NCI-H2196 treated with DMSO at 0.1 percent for 48 hours (cell line): ENCODE measurements around the gene MBOAT7.
"Not testable (repeated sequence)": the region's sequence is repeated elsewhere in the genome, so short reads cannot be mapped to it uniquely, and the experiment has no call there.

ENCODE experiments used
- DNase-seq: peaks from one replicate; lab custom pipeline; 2025; ENCODE audit not compliant: unreplicated experiment; lab: John Stamatoyannopoulos, UW

Gene MBOAT7, protein sequence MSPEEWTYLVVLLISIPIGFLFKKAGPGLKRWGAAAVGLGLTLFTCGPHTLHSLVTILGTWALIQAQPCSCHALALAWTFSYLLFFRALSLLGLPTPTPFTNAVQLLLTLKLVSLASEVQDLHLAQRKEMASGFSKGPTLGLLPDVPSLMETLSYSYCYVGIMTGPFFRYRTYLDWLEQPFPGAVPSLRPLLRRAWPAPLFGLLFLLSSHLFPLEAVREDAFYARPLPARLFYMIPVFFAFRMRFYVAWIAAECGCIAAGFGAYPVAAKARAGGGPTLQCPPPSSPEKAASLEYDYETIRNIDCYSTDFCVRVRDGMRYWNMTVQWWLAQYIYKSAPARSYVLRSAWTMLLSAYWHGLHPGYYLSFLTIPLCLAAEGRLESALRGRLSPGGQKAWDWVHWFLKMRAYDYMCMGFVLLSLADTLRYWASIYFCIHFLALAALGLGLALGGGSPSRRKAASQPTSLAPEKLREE

DNA sequence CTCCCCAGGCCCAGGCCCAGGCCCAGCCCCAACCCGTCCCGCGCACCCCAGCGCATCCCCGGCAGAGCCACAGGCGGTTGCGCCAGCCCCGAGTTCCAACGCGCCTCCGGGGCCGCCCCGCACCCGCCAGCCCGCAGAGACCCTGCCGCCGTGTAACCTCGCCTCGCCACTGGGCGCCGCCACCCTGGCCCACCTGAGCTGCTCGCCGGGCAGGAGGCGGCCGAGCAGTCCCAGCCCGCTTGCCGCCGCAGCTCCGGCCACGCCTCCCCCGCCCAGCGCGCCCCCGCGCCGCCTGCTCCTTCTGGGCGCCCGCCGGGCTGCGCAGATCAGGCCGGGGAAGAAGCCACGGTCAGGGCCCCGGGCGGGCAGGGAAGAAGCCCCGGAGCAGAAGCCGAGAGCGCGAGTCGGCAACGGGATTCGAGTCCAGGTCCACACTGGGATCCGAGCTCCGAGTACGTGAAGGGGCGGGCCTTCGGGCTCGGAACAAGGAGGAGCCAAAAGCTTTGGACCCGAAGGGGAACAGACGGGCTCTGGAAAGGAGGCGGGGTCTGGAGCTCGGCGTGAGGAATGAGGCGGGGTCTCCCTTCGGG is at the start of gene MBOAT7:
TSS of gene MBOAT7 (minus strand) at position 436 of the 590 bp plus-strand sequence. CDS start 1,072 bp downstream, outside the sequence.
- peak; percentile 63 for DNase-seq

DNA sequence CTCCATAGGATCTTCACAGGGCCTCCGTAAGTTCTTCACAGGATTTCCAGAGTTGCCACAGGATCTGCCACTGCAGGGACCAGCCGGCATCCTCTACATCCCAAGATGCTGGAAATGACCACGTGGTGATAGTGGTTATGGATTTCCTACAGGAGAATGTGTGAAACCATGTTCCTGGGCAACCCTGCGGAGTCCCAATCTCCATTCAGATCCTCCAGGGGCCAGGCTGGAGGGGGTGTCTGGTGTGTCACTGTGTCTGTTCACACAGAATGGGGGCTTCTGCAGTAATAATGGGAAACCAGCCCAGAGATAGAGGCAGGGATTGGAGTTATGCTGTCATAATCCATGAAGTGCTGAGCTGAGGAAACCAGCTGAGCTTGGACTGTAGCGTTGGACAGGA is 44.6 kb upstream of the MBOAT7 start:
- no peak for DNase-seq

DNA sequence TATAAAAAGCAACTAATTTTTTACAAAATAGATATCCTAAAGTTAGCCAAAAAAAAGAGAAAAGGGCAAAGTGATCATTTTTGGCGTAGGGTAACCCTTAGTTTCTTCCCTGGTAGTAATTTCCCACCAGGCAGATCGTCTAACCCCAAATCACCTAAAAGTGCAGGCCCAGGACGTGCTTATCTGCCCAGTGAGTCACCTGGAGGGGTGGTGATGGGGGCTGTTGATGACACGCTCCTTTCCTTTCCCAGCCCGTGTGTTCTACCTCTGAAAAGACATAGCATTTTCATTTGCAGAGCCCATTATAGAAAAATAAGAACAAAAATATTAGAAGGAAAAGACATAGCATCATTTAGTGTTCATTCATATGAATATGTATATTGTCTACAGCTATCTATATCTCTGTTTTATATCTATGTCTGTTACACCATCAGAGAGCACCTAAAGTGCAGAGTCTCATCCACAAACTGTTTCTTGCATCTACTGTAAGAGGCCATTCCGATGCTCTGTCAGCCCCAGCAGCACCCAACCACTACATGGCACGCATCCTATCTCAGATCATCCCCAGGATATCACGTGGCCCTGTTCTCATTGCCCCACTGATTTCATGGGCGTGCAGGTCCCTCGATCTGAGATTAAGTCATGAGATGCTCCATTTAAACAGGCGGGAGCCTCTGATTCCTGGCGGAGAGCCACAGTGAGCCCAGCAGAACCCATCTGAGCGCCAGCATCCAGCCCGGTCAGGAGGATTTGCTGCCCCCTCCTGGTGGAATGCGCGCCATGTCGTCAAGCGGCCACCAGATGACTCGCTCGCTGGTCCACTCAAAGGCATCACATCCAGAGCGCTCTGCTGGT is 41.9 kb upstream of the MBOAT7 start:
- DNase-seq, result peak; percentile 78

DNA sequence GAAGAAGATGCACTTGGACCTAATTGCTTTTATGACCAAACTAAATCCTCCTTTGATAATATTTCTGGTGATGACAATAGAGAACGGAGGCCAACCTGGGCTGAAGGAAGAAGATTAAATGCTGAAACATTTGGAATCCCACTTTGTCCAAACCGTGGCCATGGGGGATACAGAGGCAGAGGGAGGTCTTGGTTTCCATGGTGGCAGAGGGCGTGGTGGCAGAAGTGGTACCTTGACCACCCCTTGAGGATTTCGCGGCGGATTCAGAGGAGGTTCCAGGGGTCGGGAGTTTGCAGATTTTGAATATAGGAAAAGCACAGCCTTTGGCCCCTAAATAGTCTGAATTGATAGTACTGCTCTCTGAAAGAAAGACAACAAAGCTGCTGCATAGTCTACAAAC is 40.7 kb upstream of the MBOAT7 start:
- no peak for DNase-seq

DNA sequence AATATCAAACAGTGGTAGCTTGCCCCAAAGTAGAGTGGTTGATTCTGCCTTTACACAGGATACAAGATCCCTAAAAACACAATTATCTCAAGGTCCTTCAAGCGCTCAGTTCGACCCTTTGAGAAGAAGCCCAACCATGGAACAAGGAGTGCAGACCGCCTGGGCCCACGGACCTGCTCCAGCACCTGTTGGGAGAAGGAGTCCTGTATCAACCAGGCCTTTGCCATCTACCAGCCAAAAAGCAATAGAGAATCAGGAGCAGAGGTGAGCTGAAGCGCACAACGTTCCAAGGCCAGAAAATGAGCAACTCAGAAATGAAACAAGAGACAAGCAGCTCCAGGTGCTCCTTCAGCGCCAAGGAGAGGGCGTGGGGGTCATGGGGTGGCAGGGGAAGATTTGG is 39.8 kb upstream of the MBOAT7 start:
- DNase-seq, result no peak

DNA sequence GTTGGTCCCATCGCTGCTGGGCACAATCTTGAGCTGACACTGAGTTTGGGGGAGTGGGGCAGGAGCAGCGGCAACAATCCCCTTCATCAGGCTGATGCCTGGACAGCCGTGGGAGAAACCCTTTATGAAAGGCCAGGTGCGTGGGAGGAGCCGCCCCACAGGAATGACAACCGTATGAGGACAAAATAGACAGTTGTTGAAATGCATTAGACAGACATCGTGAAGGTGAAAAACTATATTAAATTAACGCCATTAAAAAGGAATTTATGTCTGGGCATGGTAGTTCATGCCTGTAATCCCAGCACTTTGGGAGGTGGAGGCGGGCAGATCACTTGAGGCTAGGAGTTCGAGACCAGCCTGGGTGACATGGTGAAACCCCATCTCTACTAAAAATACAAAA is 35.2 kb upstream of the MBOAT7 start:
- not testable (repeated sequence) for DNase-seq

DNA sequence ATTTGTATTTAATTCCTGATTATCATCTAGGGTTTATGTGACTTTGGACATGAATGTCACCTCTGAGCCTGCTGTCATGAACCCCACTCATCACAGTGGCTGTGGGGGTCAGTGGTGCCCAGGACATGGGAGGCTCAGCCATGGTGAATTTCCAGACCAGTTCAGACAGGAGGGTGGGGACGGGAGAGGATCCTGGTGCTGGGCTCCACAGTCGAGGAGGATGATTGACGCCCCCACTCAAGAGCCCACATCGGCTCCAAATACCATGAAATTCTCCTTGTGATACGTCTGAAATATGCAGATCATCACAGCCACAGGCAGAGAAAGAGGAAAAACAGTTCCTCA is 34.5 kb upstream of the MBOAT7 start:
- DNase-seq, result not testable (repeated sequence)

DNA sequence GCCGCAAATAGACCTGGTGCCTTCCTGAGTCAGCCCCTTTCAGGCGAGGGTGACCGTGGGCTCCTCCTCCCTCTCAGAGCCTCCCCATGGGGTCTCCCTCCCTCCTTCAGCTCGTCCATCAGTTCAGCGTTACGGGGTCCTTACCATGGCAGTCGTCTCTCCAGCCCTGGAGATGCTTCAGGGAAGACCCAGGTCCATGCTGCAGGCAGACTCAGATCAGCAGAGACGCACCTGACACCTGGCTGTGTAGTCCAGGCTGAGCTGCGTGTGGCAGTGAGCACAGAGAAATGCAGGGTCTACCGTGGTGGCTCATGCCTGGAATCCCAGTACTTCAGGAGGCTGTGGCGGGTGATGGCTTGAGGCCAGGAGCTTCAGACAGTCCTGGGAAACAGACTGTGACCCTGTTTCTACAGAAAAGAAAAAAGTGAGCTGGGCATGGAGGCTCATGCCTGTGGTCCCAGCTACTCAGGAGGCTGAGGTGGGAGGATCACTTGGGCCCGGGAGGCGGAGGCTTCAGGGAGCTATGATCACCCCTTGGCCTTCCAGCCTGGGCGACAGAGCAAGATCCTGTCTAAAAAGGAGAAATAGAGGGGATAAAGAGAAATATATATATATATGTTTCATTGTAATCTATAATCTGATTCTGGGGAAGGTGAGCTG is 34.0 kb upstream of the MBOAT7 start:
- DNase-seq, result not testable (repeated sequence)

DNA sequence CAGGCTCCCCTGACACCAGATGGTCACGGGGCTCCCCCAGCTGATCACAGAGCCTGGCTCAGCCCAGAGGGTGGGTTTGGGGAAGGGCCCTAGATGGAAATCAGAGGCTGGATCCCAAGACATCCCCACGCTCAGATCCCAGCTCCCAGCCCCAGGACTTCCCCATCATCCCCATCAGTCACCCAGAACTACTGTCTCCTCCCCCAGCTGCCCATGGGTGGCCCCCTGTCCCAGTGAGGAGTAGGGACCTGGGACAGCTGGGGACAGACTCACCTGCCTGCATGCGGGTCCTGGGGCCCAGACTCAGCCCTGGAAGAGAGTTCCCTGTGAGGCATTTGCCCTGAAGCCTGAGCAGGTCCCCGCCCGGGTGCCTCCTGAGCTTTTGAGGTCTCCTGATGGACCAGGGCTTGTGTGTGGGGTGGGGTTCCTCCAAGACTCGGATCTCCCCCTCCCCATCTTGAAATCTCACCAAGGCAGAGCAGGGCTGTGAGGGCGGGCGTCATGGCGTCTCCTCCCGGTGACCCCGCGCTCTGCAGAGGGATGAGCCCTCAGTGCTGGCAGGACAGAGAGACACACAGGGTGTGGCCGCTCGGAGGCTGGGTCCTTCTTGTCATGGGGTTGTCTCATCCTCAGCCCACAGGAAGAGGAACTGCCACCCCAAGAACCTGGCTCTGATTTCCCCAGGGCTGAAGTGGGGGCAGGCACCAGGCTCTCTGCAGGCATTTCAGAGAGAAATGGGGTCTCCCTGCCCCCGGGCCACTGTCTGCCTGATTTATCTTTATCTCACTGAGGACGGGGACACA is 33.3 kb upstream of the MBOAT7 start, which contains the start of gene LILRB3:
TSS of gene LILRB3 (minus strand) at position 534 of the 803 bp plus-strand sequence. CDS start at position 503, 31 bp downstream.
- DNase-seq, result not testable (repeated sequence)

DNA sequence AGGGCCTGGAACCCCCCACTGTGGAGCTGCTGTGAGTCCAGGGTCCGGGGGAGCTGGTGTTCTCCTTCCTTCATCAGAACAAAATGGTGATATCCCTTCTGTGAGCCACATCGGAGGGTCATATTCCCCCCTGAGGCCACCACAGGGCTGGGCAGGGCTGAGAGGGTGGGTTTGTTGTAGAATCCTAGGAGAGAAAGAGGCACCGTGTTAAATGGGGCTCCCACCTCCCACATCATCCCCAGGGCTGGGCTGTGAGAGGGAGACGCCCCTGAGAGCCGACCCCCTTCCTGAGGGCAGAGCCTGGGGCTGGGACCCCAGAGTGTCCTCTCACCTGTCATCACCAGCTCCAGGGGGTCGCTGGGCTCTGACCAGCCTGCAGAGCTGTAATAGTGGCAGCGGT is 32.6 kb upstream of the MBOAT7 start:
- DNase-seq, result not testable (repeated sequence)

DNA sequence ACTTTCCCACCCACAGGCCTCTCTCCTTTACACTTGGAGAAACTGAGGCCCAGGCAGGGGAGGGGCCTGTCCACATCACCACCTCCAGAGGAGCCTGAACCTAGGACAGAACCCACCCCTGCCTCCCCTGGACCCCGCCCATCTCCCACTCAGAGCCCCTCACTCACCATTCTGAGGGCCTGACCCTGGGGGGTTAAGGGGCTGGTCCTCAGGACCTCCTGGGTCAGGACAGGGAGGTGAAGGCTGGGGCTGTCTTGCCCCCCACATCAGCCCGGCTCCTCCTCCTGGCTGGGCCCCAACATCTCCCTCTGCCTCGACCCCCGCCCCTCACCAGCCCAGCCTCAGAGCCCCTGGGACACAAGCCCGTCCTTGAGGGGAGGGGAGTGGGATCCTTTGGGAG is 30.3 kb upstream of the MBOAT7 start:
- not testable (repeated sequence) for DNase-seq

DNA sequence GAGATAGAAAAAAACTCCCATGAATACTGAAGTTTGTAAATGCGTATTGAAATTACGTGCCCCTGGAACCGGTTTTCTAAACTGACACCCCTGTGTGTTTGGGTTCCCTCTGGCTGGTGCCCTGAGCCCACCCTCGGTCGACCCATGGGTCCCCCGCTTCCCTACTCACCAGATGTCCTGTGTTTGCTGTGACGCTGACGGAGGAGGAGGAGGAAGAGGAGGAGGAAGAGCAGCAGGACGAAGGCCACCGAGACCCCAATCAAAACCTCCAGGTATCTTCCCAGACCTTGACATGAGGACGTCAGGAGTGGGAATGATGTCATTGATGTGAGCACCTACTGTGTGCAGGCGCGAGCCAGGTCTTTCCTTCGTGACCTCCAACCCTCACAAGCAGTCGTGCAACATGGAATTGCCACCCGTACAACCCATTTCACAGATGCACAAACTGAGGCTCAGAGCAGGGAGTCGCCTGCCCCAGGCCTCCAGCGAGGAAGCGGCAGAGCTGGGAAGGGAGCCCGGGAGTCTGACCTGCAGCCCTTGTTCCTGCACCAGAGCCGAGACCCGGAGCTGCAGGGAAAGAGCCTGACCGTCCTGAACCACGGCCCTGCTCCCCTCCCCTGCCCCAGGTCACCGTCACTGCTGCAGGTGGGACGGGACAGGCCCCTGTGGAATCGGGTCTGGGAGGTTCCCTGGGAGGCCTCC is 29.7 kb upstream of the MBOAT7 start:
- DNase-seq, result no peak

DNA sequence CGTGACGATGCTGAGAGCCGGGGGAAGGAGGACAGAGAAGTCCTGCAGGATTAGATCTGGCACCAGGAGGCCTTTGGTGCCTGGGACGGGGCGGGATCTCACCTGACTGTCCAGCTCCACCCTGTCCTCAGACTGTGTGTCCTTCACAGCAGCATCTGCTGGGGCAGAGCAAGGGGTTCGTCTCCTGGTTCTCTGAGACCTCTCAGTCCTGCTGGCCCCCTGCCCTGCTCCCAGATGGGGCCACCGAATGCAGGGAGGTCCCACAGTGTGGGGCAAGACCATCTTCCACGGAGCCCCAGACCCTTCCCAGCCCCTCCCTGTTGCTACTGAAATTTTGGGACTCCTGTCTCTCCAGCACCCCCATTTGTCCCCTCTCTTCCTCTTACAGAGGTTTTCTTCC is 28.9 kb upstream of the MBOAT7 start:
- no peak for DNase-seq

DNA sequence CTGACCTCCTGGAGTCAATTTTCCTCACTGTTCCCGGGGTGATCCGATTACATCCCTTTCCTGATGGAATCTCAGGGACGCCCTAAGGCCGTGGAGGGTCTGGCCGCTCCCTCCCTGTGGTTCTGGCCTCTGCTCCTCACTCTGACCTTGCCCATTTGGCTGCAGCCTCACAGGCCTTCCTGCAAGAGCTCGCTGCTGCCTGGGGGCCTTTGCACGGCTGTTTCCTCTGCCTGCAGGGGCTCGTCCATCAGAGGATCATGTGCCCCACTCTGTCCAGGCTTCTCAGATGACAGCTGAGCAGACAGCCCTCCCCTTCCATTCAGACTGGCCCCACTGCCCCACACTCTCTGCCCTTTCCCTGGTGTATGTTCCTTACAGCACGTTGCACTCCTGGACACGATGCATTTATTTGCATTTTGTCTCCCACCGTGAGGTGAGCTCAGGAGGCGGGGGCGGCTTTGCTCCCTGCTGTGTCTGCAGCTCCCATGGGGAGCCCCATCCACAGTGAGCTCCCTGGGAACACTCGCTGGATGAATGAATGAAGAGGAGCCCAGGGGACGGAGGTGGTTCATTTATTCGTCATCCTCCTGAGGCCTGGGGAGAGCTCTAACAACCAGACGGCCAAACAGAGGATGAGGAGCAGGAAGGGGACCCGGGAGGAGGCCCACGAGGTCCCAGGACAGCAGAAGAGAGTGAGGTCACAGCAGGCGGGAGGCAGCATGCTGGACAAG is 28.3 kb upstream of the MBOAT7 start:
- DNase-seq, result not testable (repeated sequence)

DNA sequence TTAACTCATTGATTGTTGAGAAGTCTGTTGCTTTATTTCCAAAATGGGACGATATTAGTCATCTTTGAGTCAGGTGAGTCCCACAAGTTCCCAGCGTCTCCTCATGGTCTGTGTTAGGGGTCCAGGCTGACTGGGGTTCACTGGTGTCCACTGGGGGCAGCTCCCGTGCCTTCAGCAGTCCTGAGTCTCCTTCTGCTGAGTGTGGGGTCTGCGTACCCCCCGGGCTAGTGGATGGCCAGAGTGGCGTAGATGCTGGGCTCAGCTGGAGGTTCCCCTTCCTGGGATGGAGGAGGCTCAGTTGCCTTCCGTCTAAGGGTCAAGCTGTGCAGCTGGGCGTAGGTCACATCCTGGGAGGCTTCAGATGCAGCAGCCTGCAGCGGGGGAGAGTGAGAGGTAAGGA is 27.5 kb upstream of the MBOAT7 start:
- DNase-seq, result no peak

DNA sequence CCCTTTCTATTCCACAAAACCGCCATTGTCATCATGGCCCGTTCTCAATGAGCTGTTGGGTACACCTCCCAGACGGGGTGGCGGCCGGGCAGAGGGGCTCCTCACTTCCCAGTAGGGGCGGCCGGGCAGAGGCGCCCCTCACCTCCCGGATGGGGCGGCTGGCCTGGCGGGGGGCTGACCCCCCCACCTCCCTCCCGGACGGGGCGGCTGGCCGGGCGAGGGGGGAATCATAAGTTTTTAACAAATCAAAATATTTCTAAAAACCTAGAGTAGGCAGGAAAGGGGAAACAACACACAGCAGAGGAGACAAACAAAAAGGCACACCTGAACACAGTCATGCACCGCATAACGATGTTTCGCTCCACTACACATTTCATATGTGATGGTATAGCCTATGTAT is 25.4 kb upstream of the MBOAT7 start:
- DNase-seq, result not testable (repeated sequence)

DNA sequence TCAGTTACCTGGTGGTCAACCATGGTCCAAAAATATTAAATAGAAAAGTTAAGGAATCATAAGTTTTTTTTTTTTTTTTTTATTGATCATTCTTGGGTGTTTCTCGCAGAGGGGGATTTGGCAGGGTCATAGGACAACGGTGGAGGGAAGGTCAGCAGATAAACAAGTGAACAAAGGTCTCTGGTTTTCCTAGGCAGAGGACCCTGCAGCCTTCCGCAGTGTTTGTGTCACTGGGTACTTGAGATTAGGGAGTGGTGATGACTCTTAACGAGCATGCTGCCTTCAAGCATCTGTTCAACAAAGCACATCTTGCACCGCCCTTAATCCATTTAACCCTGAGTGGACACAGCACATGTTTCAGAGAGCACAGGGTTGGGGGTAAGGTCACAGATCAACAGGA is 24.8 kb upstream of the MBOAT7 start:
- not testable (repeated sequence) for DNase-seq

DNA sequence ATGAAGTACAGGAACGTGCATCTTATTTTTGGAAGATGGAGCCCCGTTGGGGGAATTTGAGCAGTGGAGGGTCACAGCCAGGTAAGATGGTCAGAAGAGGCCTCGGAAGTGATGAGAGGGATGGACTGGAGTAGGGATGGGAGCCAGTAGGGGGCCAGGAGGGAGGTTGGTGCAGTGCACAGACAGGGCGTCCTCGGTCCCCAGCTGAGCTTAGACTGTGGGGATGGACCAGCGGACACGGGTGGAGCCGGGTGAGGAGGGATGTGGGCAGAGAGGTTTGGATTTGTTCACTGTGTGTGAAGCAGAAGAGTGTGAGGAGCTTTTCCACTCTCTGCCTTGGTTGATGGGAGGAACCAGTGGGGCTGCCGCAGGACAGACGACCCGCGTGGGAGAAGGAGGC is 21.9 kb upstream of the MBOAT7 start:
- DNase-seq, result no peak
